HepG2 (cell line): ENCODE measurements around the gene SGSH. TPM values are rescaled to one million over a fixed set of nuclear protein-coding genes. Genes with fewer than 3 reads are reported as not detected.

ENCODE experiments used
- HNF1A ChIP-seq, 2 experiments: sonication (generic) in 1 of 2; formaldehyde crosslinking in 1 of 2; IDR thresholded peaks; 2 replicates each; pipeline versions ENCODE4 v1.4.0 to v1.6.1; 2016 to 2020; ENCODE audit warnings: borderline replicate concordance in 1 of 2, low read depth in 1 of 2, mild to moderate bottlenecking in 1 of 2, missing genetic modification reagents in 1 of 2
- KDM5B ChIP-seq: sonication (generic); formaldehyde crosslinking; IDR thresholded peaks from 2 replicates; pipeline ENCODE4 v1.4.0; 2020; ENCODE audit warnings: missing genetic modification reagents, mild to moderate bottlenecking, borderline replicate concordance
- MTA1 ChIP-seq: sonication (generic); formaldehyde crosslinking; IDR thresholded peaks from 2 replicates; pipeline ENCODE4 v1.4.0; 2020; ENCODE audit warnings: missing genetic modification reagents, mild to moderate bottlenecking, borderline replicate concordance
- PCBP1 ChIP-seq: fragments of 200-400 bp; formaldehyde crosslinking; IDR thresholded peaks from 2 replicates; pipeline ENCODE4 v1.6.1; 2017; ENCODE audit warnings: mild to moderate bottlenecking, low read depth, low read length, borderline replicate concordance
- ZBTB4 ChIP-seq: sonication (generic); formaldehyde crosslinking; IDR thresholded peaks from 2 replicates; pipeline ENCODE4 v1.4.0; 2020; ENCODE audit warnings: missing genetic modification reagents, mild to moderate bottlenecking, borderline replicate concordance
- ZFP41 ChIP-seq: sonication (generic); formaldehyde crosslinking; IDR thresholded peaks from 2 replicates; pipeline ENCODE4 v1.4.0; 2020; ENCODE audit warnings: mild to moderate bottlenecking, missing genetic modification reagents, borderline replicate concordance
- ZNF296 ChIP-seq: sonication (generic); formaldehyde crosslinking; conservative IDR thresholded peaks from 2 replicates; pipeline ENCODE4 v1.5.0; 2020; ENCODE audit warnings: mild to moderate bottlenecking, missing genetic modification reagents
- ZNF550 ChIP-seq: sonication (generic); formaldehyde crosslinking; IDR thresholded peaks from 2 replicates; pipeline ENCODE4 v1.4.0; 2020; ENCODE audit warnings: mild to moderate bottlenecking, missing genetic modification reagents, borderline replicate concordance
- ZNF687 ChIP-seq: sonication (generic); formaldehyde crosslinking; IDR thresholded peaks from 2 replicates; pipeline ENCODE4 v1.5.1; 2020; ENCODE audit warnings: mild to moderate bottlenecking, missing genetic modification reagents, moderate library complexity
- ZNF691 ChIP-seq: sonication (generic); formaldehyde crosslinking; IDR thresholded peaks from 2 replicates; pipeline ENCODE4 v1.4.0; 2020; ENCODE audit warnings: missing genetic modification reagents, low read depth, mild to moderate bottlenecking, borderline replicate concordance
- ZNF768 ChIP-seq: sonication (generic); formaldehyde crosslinking; IDR thresholded peaks from 2 replicates; pipeline ENCODE4 v1.4.0; 2020; ENCODE audit warnings: missing genetic modification reagents
- ZNF788 ChIP-seq: sonication (generic); formaldehyde crosslinking; IDR thresholded peaks from 2 replicates; pipeline ENCODE4 v1.5.0; 2020; ENCODE audit warnings: mild to moderate bottlenecking, missing genetic modification reagents, borderline replicate concordance
- polyA plus RNA-seq, 8 experiments: library from polyadenylated mRNA; depleted of rRNA in 3 of 8; stranded (reverse) in 7 of 8; unstranded in 1 of 8; fragments of >200 nt; fragmentation: Illumina TruSeq in 4 of 8; extraction: Trizol in 4 of 8; gene quantifications; 2 replicates each; pipeline versions ENCODE4 v1.2.1 to v1.2.3, GENCODE V29; 2011 to 2016; ENCODE audit warnings: low read depth in 4 of 8, missing spikeins in 1 of 8, mixed read lengths in 1 of 8; ENCODE audit not compliant: insufficient read depth in 1 of 8
- total RNA-seq, 5 experiments: library from RNA; depleted of rRNA; stranded (reverse); fragments of >200 nt; fragmentation: Illumina TruSeq; extraction: Trizol; gene quantifications; 2 replicates each; pipeline ENCODE4 v1.2.3, GENCODE V29; 2016; ENCODE audit warnings: low read depth in 1 of 5

SGSH gene
- total and polyA plus RNA-seq, 2 of the 13 experiments (the other 11 are each of a cell fraction or from before 2014, with no cell fraction given): 12.2 to 17.6 TPM

GRCh38 chr17:80264205-80265075 is 44.3 kb upstream of the SGSH start (continued):
- TF ChIP-seq ZNF768 (CRISPR knock-in tag) (peak; percentile 6; the same call in 1 of the 2 replicates), ZFP41 (CRISPR knock-in tag) (0 out of 2 replicates have a peak, but pooled peaks have one; percentile 65), ZNF691 (CRISPR knock-in tag) (no peak), PCBP1 (0 out of 2 replicates have a peak, but pooled peaks have one; percentile 40), HNF1A (IDR thresholded peaks at IDR 0.05; ENCODE audit: low read depth) (no peak), HNF1A (CRISPR knock-in tag; IDR thresholded peaks at IDR 0.05; ENCODE audit: borderline replicate concordance) (peak; percentile 26; the same call in 1 of the 2 replicates), ZNF550 (CRISPR knock-in tag) (0 out of 2 replicates have a peak, but pooled peaks have one; percentile 66), KDM5B (0 out of 2 replicates have a peak, but pooled peaks have one; percentile 9), ZNF788 (CRISPR knock-in tag) (0 out of 2 replicates have a peak, but pooled peaks have one; percentile 12), MTA1 (CRISPR knock-in tag) (peak; percentile 49; the same call in 1 of the 2 replicates), ZNF296 (CRISPR knock-in tag) (no peak), ZNF687 (CRISPR knock-in tag) (0 out of 2 replicates have a peak, but pooled peaks have one; percentile 30), ZBTB4 (CRISPR knock-in tag) (peak; percentile 31; the same call in 1 of the 2 replicates)
